HG03095 (cell line): ENCODE results near the gene MLH1.

ENCODE experiments used
- ATAC-seq: cut with Tn5 transposase; IDR thresholded peaks from one replicate; pipeline ENCODE4 v1.9.1; 2021; ENCODE audit warnings: moderate library complexity; ENCODE audit not compliant: unreplicated experiment

Gene MLH1

DNA sequence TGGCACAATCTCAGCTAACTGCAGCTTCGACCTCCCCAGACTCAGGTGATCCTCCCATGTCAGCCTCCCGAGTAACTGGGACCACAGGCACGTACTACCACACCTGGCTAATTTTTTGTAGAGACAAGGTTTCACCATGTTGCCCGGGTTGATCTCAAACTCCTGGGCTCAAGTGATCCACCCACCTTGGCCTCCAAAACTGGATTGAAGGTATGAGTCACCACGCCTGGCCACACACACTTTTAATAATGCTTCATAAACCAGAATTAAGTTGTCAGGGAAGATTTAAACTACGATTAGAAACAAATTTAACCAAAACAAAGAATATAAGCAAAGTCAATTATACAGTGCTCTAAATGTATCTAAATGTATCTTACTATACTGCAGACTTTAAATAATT is 93.6 kb downstream of the MLH1 start:
- no peak for ATAC-seq

DNA sequence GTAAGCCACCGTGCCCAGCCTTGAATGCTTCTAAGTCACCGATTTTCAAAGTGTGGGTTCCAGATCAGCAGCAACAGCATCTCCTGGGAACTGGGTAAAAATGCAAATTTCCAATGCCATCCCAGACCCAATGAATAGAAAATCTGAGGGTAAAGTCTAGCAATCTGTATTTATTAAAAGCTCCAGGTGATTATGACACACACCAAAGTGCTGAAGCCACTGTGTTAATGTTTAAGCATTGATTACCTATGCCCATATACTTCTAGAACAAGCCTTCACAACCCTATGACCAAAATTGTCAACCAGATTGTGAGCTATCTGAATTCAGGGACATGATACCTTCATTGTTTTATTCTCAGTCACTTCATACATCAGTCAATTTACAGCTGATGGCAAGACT is 94.6 kb downstream of the MLH1 start:
- ATAC-seq: no peak

DNA sequence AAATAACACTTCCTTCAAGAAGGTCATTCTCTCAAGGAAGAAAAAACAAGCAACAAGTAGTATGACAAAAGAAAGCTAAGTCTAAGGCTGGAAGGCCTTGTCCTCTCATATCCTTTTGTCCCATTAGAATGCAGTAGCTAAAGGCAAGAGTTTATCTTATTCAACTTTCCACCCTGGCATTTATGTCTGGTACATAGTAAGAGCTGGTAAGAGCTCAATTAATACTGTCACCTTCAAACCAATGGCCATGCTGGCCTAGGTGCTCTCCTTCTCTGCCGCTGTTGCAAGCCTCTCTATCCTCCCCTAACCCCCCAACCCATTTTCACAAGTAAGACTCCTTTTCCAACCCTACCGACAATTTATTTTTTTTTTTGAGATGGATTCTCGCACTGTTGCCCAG is 99.2 kb downstream of the MLH1 start:
- no peak for ATAC-seq

DNA sequence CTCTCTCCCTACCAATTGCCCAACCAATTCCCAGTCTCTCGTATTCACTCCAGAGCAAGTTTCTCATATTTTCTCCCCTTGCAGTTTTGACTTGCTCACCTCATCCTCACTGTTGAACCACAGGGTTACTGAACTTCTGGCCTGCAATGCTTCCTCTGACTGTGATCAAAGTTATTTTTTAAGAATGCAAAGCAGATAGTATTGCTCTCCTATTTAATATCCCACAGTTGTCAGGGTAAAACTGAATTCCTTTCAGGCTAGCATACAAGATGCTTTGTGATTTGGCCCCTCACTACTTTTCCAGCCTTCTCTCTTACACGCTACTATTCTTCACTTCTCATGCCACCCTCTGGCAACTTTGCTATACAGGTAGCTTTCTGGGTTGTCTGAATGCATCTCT is 100.2 kb downstream of the MLH1 start:
- ATAC-seq: no peak

DNA sequence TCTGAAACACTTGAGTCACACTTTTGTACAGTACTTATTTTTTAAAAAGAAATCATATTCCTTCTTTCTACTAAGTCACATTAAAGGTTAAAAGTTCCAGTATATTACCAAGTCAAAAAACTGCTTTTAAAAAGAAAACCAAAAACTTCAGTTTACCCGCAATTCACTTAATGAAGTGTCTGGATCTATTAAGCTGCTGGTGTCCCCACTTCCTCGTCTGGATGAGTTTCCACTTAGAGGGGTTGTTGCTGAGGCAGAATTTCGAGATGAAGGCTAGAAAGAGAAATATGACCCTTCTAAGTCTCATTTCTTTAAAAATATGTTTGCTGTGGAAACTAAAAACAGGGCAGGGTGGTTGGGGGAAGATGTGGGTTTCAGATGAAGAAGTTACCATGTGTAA is 101.3 kb downstream of the MLH1 start:
- no peak for ATAC-seq

DNA sequence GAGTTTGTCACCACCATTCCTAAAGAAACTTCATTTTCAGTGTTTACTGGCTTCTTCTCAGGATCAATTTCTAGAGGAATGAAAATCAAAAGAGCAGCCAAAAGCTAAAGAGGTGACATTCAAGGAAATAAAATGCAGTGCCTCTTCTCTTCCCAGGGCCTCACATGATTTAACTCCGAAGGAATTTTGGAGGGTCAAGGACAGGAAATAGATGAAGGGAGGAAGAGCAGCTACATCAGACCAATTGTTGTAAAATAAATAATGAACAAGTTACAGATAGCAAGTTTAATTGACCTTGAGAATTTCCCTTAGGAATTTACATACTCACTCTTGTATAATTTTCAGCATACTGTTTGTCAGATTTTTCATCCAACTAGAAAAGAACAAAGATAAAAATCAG is 103.0 kb downstream of the MLH1 start:
- ATAC-seq: no peak

DNA sequence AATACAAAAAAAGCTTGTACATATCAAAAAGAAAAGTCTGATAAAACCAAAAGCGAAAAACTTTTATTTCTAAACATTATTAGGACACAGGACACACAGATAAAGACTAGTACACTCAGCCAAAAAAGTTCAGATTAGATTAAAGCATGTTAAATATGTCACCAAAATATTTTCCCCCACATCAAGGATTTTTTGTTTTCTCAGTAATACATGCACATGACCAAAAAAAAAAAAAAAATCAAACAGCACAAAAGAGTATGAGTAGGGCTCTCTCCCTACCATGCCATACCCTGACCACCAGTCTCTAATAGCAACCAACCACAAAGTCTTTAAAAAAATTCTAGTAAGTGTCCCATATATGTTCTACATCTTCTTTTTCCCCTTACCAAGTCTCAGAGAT is 103.7 kb downstream of the MLH1 start:
- no peak for ATAC-seq

DNA sequence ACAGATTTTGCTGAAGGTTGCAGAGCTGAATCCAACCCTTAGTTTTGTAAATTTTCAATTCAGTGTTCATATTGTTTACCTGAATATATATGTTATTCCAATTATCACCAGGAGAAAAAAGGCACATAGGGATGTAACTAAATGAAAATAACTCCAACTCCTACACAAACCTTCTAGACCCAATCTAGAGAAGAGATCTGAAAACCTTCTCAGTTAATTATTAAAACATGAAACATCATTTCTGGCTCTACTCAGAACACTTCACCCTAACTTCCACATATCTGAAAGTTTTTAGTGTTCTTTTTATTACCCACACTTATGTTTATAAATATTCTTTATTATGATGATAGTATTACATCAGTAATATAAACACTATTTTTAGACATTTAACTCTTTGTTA is 104.5 kb downstream of the MLH1 start:
- no peak for ATAC-seq

DNA sequence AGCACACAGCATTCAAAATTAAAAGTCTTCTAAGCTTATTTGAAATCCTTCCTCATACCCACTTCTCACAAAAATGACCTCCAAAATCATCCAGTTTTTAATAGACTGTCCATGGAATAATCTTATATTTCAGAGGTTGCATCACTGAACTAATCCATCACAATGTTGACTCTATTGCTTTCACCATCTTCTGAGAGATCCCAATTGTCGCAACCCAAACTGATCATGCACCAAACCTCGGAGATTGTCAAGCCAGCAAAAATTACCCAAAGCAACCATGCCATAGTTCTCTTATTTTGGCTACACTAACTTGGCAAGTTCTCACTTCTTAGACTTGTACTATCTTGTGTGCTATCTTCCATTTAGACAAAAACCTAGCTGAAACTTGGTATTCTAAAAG is 105.6 kb downstream of the MLH1 start:
- ATAC-seq: no peak

DNA sequence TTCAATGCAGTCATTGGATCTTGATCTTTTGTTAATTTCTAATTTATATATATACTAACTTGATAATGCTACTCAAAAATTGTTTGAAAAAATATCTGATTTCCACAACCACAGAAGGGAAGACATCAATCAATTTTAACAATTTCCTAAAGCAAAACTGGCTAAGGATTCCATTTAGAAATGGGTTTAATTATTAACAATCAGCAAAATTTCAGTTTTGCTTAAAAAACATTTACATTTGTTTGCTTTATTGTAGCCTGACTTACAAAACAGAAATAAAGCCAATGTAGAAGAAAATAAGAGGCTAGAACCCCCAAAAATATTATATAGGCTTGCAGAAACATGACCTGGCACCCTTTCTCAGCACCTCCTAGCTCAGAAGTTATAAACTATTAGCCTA is 106.2 kb downstream of the MLH1 start:
- ATAC-seq: no peak

DNA sequence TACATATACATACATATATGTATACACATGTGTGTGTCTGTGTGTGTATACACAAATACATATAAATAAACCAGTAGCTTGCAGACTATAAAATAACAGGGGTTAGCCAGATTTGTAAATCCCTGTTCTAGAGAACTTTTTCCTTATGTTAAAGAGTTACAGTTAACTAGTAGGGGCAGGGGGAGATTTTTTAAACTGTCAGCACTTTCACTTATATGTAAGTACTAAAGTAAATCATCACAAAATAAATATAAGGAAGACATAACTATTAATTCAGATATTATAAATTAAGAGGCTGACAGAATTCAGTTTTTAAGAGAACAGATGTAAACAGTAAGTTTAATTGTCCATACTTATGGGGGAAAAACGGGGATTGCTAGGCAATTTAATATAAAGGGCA is 107.1 kb downstream of the MLH1 start:
- ATAC-seq: no peak
